ENCODE results near the gene TIAM2.
"Not testable (repeated sequence)": the region's sequence is repeated elsewhere in the genome, so short reads cannot be mapped to it uniquely, and the experiment has no call there.

The TIAM2 gene

DNA sequence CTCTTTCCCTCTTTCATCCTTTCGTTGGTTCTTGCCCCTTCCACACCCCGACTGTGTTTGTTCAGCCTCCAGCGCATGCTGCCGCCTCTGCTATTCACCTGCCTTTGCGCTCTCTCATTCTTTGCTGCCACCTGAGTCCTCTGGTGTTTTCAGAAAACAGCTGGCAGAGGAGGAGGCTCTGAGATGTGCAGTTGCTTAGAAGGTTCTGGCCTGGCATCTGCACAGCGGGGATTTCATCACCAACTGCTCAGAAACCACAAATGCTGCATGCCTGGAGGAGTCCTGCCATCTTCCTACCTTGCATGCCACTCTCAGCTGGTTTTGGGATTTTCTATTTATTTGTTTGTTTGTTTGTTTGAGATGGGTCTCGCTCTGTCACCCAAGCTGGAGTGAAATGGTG is 229.5 kb downstream of the TIAM2 start:
- DNase-seq (ENCODE audit: extremely low read depth, insufficient read length) = no peak
- Histone ChIP-seq H3K27me3 (replicated peaks; ENCODE audit: control insufficient read depth, insufficient read depth, low read length) (no peaks in the 10 kb centered on the region), H3K4me3 (replicated peaks; ENCODE audit: low read depth, low read length) (no peak overlapping the region), H3K36me3 (ENCODE audit: control insufficient read depth, insufficient read depth, low read length) (peaks cover 22% of the 10 kb centered on the region)
- TF ChIP-seq, protein P1, sequence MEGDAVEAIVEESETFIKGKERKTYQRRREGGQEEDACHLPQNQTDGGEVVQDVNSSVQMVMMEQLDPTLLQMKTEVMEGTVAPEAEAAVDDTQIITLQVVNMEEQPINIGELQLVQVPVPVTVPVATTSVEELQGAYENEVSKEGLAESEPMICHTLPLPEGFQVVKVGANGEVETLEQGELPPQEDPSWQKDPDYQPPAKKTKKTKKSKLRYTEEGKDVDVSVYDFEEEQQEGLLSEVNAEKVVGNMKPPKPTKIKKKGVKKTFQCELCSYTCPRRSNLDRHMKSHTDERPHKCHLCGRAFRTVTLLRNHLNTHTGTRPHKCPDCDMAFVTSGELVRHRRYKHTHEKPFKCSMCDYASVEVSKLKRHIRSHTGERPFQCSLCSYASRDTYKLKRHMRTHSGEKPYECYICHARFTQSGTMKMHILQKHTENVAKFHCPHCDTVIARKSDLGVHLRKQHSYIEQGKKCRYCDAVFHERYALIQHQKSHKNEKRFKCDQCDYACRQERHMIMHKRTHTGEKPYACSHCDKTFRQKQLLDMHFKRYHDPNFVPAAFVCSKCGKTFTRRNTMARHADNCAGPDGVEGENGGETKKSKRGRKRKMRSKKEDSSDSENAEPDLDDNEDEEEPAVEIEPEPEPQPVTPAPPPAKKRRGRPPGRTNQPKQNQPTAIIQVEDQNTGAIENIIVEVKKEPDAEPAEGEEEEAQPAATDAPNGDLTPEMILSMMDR (IDR thresholded peaks at IDR 0.05; ENCODE audit: insufficient read depth, low read length, poor library complexity, severe bottlenecking) = no peak

DNA sequence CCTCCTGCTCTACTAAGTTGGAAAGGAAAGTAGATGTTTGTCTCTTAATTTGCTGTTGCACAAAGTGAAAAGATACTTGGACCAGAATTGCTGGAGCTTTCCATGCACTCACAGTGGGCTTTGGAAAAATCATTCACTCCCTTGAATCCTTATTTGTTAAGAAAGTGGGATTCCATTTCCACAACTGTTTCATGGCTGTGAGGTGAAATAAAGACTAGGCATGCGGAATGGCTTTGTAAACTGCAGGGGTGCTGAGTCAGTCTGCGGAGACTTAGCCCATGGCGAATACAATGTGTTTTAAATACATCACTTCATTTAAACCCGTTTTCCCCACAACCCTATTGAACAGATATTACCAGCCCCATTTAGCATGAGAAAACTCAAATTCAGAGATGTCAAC is 231.9 kb downstream of the TIAM2 start:
- Histone ChIP-seq H3K36me3 (ENCODE audit: control insufficient read depth, insufficient read depth, low read length) (peaks cover 21% of the 10 kb centered on the region), H3K27me3 (replicated peaks; ENCODE audit: control insufficient read depth, insufficient read depth, low read length) (no peaks in the 10 kb centered on the region), H3K4me3 (replicated peaks; ENCODE audit: low read depth, low read length) (no peak overlapping the region)
- no peak for DNase-seq (ENCODE audit: extremely low read depth, insufficient read length)
- TF ChIP-seq, protein P1 (IDR thresholded peaks at IDR 0.05; ENCODE audit: insufficient read depth, low read length, poor library complexity, severe bottlenecking) = no peak

DNA sequence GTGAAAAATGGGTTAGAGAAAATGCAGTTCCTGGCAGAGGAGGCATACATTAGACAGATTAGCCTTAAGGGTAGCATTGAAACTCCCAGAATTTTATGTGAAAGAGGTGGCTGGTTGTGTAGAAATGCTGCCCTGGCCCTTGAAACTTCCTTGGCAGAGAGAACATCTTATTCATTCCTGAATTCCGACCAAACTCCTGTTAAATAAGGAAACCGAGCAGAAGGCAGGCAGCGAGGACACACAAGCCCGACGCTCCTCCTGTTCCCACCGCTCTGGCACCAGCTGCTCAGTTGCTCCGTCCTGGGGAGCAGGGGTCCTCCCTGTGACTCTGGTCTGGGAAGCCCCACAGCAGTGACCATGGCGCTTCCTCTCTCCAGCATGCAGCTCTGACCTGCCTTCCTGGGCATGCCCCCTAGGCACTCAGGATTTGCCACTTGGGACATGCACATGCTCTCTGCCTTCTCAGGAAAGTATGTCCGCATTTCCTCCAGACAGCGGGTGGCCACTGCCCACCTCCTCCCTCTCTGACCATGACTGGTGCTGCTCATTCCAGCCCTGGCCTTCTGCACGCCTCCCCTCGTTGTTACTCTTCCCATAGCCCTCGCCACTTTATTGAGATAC is 233.5 kb downstream of the TIAM2 start:
- H3K36me3 ChIP-seq (ENCODE audit: control insufficient read depth, insufficient read depth, low read length) = peaks cover 21% of the 10 kb centered on the region
- no peak for DNase-seq (ENCODE audit: extremely low read depth, insufficient read length)
- TF ChIP-seq, protein P1 (IDR thresholded peaks at IDR 0.05; ENCODE audit: insufficient read depth, low read length, poor library complexity, severe bottlenecking) = no peak

DNA sequence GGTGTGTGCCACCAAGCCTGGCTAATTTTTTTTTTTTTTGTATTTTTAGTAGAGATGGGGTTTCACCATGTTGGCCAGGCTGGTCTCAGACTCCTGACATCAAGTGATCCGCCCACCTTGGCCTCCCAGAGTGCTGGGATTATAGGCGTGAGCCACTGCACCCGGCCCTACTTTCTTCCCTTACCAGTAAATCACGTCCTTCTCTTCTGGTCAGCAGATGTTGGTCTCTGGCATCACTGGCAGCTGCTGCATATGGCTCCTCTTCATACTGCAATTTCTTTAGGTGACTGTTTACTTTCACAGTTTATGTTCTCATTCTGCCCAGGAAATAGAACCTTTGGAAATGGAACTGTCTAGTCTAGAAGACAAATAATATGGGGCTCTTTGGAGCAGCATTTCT is 235.9 kb downstream of the TIAM2 start:
- peaks cover 19% of the 10 kb centered on the region for H3K36me3 ChIP-seq (ENCODE audit: control insufficient read depth, insufficient read depth, low read length)
- not testable (repeated sequence) for H3K4me3 ChIP-seq (replicated peaks; ENCODE audit: low read depth, low read length); H3K27me3 ChIP-seq (replicated peaks; ENCODE audit: control insufficient read depth, insufficient read depth, low read length); DNase-seq (ENCODE audit: extremely low read depth, insufficient read length)

More for the DNA sequence above, 233.5 kb downstream of the TIAM2 start:
- Histone ChIP-seq H3K4me3 (replicated peaks; ENCODE audit: low read depth, low read length) (no peak overlapping the region), H3K27me3 (replicated peaks; ENCODE audit: control insufficient read depth, insufficient read depth, low read length) (no peaks in the 10 kb centered on the region)

DNA sequence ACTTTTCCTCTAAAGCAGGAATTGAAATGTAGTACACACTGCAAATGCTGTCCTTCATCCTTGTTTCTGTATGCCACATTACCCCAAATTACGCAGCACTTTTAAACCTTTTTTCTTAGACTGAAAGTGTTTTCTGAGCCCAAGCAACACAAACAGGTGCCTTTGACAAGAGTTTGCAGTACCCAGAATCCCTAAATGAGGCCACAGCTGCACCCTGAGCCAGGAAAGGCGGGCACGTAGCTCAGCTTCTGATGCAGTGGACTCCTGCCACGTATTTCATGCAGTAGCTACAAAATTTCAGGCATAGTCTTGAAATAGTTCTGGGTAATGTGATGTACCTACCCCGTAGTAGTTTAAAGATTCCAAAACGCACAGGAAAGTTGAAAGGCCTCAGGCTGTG is 237.7 kb downstream of the TIAM2 start:
- DNase-seq (ENCODE audit: extremely low read depth, insufficient read length) = no peak
- H3K36me3 ChIP-seq (ENCODE audit: control insufficient read depth, insufficient read depth, low read length) = peaks cover 18% of the 10 kb centered on the region
- TF ChIP-seq, protein P1 (IDR thresholded peaks at IDR 0.05; ENCODE audit: insufficient read depth, low read length, poor library complexity, severe bottlenecking) = no peak
- H3K27me3 ChIP-seq (replicated peaks; ENCODE audit: control insufficient read depth, insufficient read depth, low read length) = no peaks in the 10 kb centered on the region
- no peak overlapping the region for H3K4me3 ChIP-seq (replicated peaks; ENCODE audit: low read depth, low read length)

DNA sequence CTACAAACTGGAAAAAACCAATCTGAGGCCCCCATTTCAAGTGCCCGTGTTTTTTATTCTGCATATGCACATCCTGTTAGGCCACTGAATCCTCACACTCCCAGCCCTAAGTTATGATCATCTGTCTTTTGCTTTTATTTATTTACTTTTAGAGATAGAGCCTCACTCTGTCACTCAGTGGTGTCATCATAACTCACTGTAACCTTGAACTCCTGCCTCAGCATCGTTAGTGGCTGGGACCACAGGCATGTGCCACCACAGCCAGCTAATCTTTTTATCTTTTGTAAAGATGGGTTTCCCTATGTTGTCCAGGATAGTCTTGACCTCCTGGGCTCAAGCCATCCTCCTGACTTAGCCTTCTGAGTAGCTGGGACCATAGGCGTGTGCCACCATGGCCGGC is 239.1 kb downstream of the TIAM2 start:
- TF ChIP-seq, protein P1 (IDR thresholded peaks at IDR 0.05; ENCODE audit: insufficient read depth, low read length, poor library complexity, severe bottlenecking) = no peak
- no peak for DNase-seq (ENCODE audit: extremely low read depth, insufficient read length)
- peaks cover 19% of the 10 kb centered on the region for H3K36me3 ChIP-seq (ENCODE audit: control insufficient read depth, insufficient read depth, low read length)
- no peaks in the 10 kb centered on the region for H3K27me3 ChIP-seq (replicated peaks; ENCODE audit: control insufficient read depth, insufficient read depth, low read length)
- H3K4me3 ChIP-seq (replicated peaks; ENCODE audit: low read depth, low read length) = no peak overlapping the region

All from GM06990 (cell line).